Regular cardiac myocyte (primary cell): ENCODE measurements around the gene SH3BGRL3. TPM values are rescaled to one million over a fixed set of nuclear protein-coding genes. Genes with fewer than 3 reads are reported as not detected.

Experiments
- total RNA-seq: library from RNA; depleted of rRNA; stranded (reverse); fragments of >200 nt; gene quantifications from 2 replicates; pipeline ENCODE4 v1.2.3, GENCODE V29; 2014

SH3BGRL3 gene
- 20.9 and 22.8 TPM in 2 replicates for total RNA-seq

GRCh38 chr1:26279456-26280332, at the start of gene SH3BGRL3:
TSS of gene SH3BGRL3 (plus strand) at chr1:26280086. CDS start at chr1:26280156, 70 bp downstream.

DNA sequence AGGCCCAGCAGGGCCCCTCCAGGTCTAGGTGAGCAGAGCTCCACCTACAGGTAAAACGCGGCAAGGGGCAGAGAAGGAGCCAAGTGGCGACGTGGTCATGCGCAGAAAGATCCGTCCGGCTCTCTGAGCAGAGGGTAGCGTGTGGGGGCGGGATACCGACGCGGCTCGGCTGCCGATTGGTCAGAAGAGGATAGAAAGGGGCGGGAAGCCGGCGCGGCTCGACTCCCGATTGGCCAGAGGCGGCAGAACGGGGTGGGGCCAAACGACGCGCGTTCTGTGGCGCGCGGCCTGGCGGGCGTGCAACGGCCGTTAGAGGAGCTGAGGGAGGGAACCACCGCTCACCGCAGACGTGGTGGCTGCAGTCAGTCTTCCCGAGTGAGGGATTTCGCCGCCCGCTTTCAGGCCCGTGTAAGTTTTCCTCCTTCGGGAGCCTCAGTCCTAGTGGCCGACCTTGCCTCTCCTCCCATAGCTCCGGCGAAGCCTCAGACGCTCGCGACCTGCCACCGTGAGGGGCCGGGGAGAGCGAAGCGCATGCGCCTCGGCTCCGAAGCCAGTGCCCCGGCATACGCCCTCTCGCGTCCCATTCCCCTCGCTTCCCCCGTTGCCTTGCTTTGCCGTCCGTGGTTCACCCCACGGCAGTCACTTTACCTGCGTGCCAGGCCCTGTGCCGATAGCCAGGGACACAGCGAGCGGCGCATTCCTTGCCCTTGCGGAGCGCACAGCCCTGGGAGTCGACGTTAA, 45.8 kb upstream of the SH3BGRL3 start, which contains the start of gene CEP85:
Gene CEP85 (plus strand): TSS at position 298 of the 741 bp plus-strand sequence. CDS start 5,584 bp downstream, outside the sequence.

GRCh38 chr1:26306290-26307229, 26.7 kb downstream of the SH3BGRL3 start, which contains the start of gene UBXN11:
TSS of gene UBXN11 (minus strand) at chr1:26306636. CDS start at chr1:26302883, 3,753 bp downstream.

DNA sequence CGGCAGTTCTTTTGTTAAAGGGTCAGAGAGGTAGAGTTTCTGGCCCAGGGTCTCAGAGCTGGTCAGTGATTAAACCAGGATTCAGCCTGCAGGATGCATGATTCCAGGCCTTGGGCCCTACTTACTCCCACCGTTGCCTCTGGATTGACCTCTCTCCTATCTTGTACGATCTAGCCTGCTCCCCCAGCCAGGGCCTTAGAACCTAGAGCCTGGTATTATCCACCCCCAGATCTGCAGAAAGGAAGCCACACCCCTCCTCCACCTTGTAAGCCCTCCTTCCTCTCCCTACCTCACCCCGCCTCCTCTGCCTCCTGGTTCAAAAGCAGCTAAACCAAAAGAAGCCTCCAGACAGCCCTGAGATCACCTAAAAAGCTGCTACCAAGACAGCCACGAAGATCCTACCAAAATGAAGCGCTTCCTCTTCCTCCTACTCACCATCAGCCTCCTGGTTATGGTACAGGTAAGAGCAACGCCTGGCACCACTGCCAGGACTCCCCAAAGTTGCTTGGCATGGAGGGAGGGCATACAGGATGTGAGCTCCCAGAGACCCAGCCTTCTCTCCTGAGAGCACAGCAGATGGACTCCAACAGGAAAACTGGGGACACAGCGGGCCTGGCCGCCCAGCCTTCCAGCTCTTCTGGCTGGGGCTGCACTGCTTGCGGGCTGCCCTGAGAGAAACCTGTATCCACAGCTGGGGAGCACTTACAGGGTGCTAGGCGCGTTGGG, 37.9 kb downstream of the SH3BGRL3 start, which contains the start of gene CD52:
Gene CD52 (plus strand): TSS at position 347 of the 726 bp plus-strand sequence. CDS start 60 bp downstream, at position 407.

Other genes with a start within 250 kb of the SH3BGRL3 start
- not detected in 2 replicates for gene SLC30A2, start 234.0 kb upstream of the SH3BGRL3 start, total RNA-seq
- under 0.01 TPM in 1 of 2 replicates, not detected in the other for gene TRIM63, start 212.5 kb upstream of the SH3BGRL3 start, total RNA-seq
- gene PDIK1L, start 168.3 kb upstream of the SH3BGRL3 start, total RNA-seq: 4.2 and 4.6 TPM in 2 replicates
- under 0.01 TPM in 1 of 2 replicates, not detected in the other for gene FAM110D, start 121.0 kb upstream of the SH3BGRL3 start, total RNA-seq
- gene C1orf232, start 111.1 kb upstream of the SH3BGRL3 start, total RNA-seq: not detected in 2 replicates
- gene ZNF593, start 110.2 kb upstream of the SH3BGRL3 start, total RNA-seq: 22.0 and 47.4 TPM in 2 replicates
- gene ZNF593OS, start 108.3 kb upstream of the SH3BGRL3 start, total RNA-seq: 0.28 TPM in 1 of 2 replicates, not detected in the other
- 0.19 and 0.85 TPM in 2 replicates for gene CNKSR1, start 102.6 kb upstream of the SH3BGRL3 start, total RNA-seq
- not detected in 2 replicates for gene CATSPER4, start 89.5 kb upstream of the SH3BGRL3 start, total RNA-seq
- gene CEP85, start 45.9 kb upstream of the SH3BGRL3 start, total RNA-seq: 7.3 and 11.1 TPM in 2 replicates
- gene UBXN11, start 26.6 kb downstream of the SH3BGRL3 start, total RNA-seq: 2.3 and 3.1 TPM in 2 replicates
- not detected in 2 replicates for gene CD52, start 37.9 kb downstream of the SH3BGRL3 start, total RNA-seq
- under 0.01 TPM in 1 of 2 replicates, not detected in the other for gene CRYBG2, start 74.0 kb downstream of the SH3BGRL3 start, total RNA-seq
- not detected in 2 replicates for gene ZNF683, start 92.7 kb downstream of the SH3BGRL3 start, total RNA-seq
- gene LIN28A, start 130.7 kb downstream of the SH3BGRL3 start, total RNA-seq: not detected in 2 replicates
- 54.4 and 60.6 TPM in 2 replicates for gene DHDDS, start 152.2 kb downstream of the SH3BGRL3 start, total RNA-seq
- gene HMGN2, start 192.4 kb downstream of the SH3BGRL3 start, total RNA-seq: 123 and 354 TPM in 2 replicates
- gene RPS6KA1, start 249.7 kb downstream of the SH3BGRL3 start, total RNA-seq: 4.2 and 4.5 TPM in 2 replicates